ENCODE measurements around the gene DEPDC5.

The DEPDC5 gene

GRCh38 chr22:31742115-31742514 lies 11.7 kb upstream of the DEPDC5 start:
- peak; percentile 10 for DNase-seq (ENCODE audit: extremely low read depth, insufficient read length)

DNA sequence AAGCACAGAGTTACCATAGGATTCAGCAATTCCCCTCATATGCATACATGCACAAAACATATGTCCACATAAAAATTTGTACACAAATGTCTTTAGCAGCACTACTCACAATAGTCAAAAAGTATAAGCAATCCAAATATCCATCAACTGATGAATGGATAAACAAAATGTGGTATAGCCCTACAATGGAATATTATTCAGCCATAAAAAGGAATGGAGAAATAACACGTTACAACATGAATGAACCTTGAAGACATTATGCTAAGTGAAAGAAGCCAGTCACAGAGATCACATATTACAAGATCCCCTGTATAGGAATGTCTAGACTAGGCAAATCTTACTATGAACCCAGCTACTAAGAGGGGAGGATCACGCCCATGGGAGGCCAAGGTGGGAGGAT lies 11.1 kb upstream of the DEPDC5 start:
- H3K36me3 ChIP-seq (ENCODE audit: control insufficient read depth, insufficient read depth, low read length), result peaks cover 4% of the 10 kb centered on the region
- no peaks in the 10 kb centered on the region for H3K27me3 ChIP-seq (replicated peaks; ENCODE audit: control insufficient read depth, insufficient read depth, low read length)
- no peak for DNase-seq (ENCODE audit: extremely low read depth, insufficient read length)
- H3K4me3 ChIP-seq (replicated peaks; ENCODE audit: low read depth, low read length), result no peak overlapping the region
- TF ChIP-seq CTCF (IDR thresholded peaks at IDR 0.05; ENCODE audit: insufficient read depth, low read length, poor library complexity, severe bottlenecking), result no peak

More at GRCh38 chr22:31742115-31742514, 11.7 kb upstream of the DEPDC5 start:
- Histone ChIP-seq H3K27me3 (replicated peaks; ENCODE audit: control insufficient read depth, insufficient read depth, low read length) (no peaks in the 10 kb centered on the region), H3K4me3 (replicated peaks; ENCODE audit: low read depth, low read length) (no peak overlapping the region), H3K36me3 (ENCODE audit: control insufficient read depth, insufficient read depth, low read length) (peaks cover 4% of the 10 kb centered on the region)
- no peak for TF ChIP-seq CTCF (IDR thresholded peaks at IDR 0.05; ENCODE audit: insufficient read depth, low read length, poor library complexity, severe bottlenecking)

DNA sequence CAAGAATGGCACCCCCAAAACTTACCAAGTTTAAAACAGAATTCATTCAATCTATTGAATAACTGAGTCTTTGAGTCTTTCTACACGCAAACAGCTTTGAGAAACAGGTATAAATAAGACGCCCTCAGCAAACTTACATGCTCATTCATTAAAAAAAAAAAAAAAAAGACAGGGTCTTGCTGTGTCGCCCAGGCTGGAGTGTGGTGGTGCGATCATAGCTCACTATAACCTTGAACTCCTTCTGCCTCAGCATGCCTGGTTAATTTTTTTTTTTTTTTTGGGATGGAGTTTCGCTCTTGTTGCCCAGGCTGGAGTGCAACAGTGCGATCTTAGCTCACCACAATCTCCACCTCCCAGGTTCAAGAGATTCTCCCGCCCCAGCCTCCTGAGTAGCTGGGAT lies 9.9 kb upstream of the DEPDC5 start:
- peaks cover 2% of the 10 kb centered on the region; the same call in 1 of the 2 replicates for H3K36me3 ChIP-seq (ENCODE audit: control insufficient read depth, insufficient read depth, low read length)
- no peak for DNase-seq (ENCODE audit: extremely low read depth, insufficient read length)
- TF ChIP-seq CTCF (IDR thresholded peaks at IDR 0.05; ENCODE audit: insufficient read depth, low read length, poor library complexity, severe bottlenecking), result no peak
- H3K27me3 ChIP-seq (replicated peaks; ENCODE audit: control insufficient read depth, insufficient read depth, low read length), result no peaks in the 10 kb centered on the region
- no peak overlapping the region for H3K4me3 ChIP-seq (replicated peaks; ENCODE audit: low read depth, low read length)

GRCh38 chr22:31747441-31747840 lies 6.4 kb upstream of the DEPDC5 start:
- no peak for DNase-seq (ENCODE audit: extremely low read depth, insufficient read length)
- no peak overlapping the region for H3K4me3 ChIP-seq (replicated peaks; ENCODE audit: low read depth, low read length)
- H3K27me3 ChIP-seq (replicated peaks; ENCODE audit: control insufficient read depth, insufficient read depth, low read length), result no peaks in the 10 kb centered on the region
- no peaks in the 10 kb centered on the region; the same call in 1 of the 2 replicates for H3K36me3 ChIP-seq (ENCODE audit: control insufficient read depth, insufficient read depth, low read length)
- TF ChIP-seq CTCF (IDR thresholded peaks at IDR 0.05; ENCODE audit: insufficient read depth, low read length, poor library complexity, severe bottlenecking), result no peak

- H3K27me3 ChIP-seq (replicated peaks; ENCODE audit: control insufficient read depth, insufficient read depth, low read length), result no peaks in the 10 kb centered on the region
- no peaks in the 10 kb centered on the region; the same call in 1 of the 2 replicates for H3K36me3 ChIP-seq (ENCODE audit: control insufficient read depth, insufficient read depth, low read length)
- peak overlapping the region; percentile 95 for H3K4me3 ChIP-seq (replicated peaks; ENCODE audit: low read depth, low read length)
- no peak for TF ChIP-seq CTCF (IDR thresholded peaks at IDR 0.05; ENCODE audit: insufficient read depth, low read length, poor library complexity, severe bottlenecking)
- peak; percentile 10 for DNase-seq (ENCODE audit: extremely low read depth, insufficient read length)
These were observed 5.3 kb upstream of the DEPDC5 start for GRCh38 chr22:31748490-31748889.
